ENCODE measurements around the gene NDEL1.

DNA sequence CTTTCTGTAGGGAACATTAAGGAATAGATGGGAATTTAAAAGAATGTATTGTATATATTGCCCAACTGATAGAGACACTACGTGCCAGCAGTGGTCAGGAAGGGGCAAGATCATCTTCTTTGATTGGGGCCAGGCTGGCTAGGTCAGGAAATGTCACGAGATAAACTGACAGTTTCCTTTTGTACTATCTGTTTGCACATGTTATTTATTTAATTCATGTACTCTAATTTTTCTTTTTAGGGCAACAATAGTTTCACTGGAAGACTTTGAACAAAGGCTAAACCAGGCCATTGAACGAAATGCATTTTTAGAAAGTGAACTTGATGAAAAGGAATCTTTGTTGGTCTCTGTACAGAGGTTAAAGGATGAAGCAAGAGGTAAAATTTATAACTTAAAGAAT lies 12.6 kb downstream of the NDEL1 start:
- TF ChIP-seq, protein P1, sequence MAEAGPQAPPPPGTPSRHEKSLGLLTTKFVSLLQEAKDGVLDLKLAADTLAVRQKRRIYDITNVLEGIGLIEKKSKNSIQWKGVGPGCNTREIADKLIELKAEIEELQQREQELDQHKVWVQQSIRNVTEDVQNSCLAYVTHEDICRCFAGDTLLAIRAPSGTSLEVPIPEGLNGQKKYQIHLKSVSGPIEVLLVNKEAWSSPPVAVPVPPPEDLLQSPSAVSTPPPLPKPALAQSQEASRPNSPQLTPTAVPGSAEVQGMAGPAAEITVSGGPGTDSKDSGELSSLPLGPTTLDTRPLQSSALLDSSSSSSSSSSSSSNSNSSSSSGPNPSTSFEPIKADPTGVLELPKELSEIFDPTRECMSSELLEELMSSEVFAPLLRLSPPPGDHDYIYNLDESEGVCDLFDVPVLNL (CRISPR knock-in tag; IDR thresholded peaks at IDR 0.05; ENCODE audit: borderline replicate concordance, low read depth): no peak
- TF ChIP-seq, protein P2, sequence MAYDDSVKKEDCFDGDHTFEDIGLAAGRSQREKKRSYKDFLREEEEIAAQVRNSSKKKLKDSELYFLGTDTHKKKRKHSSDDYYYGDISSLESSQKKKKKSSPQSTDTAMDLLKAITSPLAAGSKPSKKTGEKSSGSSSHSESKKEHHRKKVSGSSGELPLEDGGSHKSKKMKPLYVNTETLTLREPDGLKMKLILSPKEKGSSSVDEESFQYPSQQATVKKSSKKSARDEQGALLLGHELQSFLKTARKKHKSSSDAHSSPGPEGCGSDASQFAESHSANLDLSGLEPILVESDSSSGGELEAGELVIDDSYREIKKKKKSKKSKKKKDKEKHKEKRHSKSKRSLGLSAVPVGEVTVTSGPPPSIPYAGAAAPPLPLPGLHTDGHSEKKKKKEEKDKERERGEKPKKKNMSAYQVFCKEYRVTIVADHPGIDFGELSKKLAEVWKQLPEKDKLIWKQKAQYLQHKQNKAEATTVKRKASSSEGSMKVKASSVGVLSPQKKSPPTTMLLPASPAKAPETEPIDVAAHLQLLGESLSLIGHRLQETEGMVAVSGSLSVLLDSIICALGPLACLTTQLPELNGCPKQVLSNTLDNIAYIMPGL (CRISPR knock-in tag; IDR thresholded peaks at IDR 0.05): no peak
- TF ChIP-seq ZNF138 (CRISPR knock-in tag; conservative IDR thresholded peaks at IDR 0.05): no peak
- TF ChIP-seq RELA (CRISPR knock-in tag; IDR thresholded peaks at IDR 0.05; ENCODE audit: borderline replicate concordance): no peak
- TF ChIP-seq, protein P3, sequence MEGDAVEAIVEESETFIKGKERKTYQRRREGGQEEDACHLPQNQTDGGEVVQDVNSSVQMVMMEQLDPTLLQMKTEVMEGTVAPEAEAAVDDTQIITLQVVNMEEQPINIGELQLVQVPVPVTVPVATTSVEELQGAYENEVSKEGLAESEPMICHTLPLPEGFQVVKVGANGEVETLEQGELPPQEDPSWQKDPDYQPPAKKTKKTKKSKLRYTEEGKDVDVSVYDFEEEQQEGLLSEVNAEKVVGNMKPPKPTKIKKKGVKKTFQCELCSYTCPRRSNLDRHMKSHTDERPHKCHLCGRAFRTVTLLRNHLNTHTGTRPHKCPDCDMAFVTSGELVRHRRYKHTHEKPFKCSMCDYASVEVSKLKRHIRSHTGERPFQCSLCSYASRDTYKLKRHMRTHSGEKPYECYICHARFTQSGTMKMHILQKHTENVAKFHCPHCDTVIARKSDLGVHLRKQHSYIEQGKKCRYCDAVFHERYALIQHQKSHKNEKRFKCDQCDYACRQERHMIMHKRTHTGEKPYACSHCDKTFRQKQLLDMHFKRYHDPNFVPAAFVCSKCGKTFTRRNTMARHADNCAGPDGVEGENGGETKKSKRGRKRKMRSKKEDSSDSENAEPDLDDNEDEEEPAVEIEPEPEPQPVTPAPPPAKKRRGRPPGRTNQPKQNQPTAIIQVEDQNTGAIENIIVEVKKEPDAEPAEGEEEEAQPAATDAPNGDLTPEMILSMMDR (IDR thresholded peaks at IDR 0.05): no peak
- TF ChIP-seq JAZF1 (CRISPR knock-in tag; IDR thresholded peaks at IDR 0.05): no peak
- TF ChIP-seq NR2C2 (CRISPR knock-in tag; IDR thresholded peaks at IDR 0.05): no peak
- no peak for TF ChIP-seq NFE2L1 (CRISPR knock-in tag; IDR thresholded peaks at IDR 0.05)
- TF ChIP-seq ETV6 (CRISPR knock-in tag; IDR thresholded peaks at IDR 0.05): no peak
- no peak for TF ChIP-seq ESRRA (CRISPR knock-in tag; IDR thresholded peaks at IDR 0.05; ENCODE audit: borderline replicate concordance)
- no peak for TF ChIP-seq JUN (CRISPR knock-in tag; IDR thresholded peaks at IDR 0.05)
- TF ChIP-seq NFYB (CRISPR knock-in tag; conservative IDR thresholded peaks at IDR 0.05; ENCODE audit: low read depth): no peak

Measured in WTC11 (cell line).